Measurements from ENCODE around the gene GPC1. TPM values are rescaled to one million over a fixed set of nuclear protein-coding genes. Genes with fewer than 3 reads are reported as not detected.

Gene GPC1
- total RNA-seq, 1 donor from 2014 or later, result 36.0 TPM

DNA sequence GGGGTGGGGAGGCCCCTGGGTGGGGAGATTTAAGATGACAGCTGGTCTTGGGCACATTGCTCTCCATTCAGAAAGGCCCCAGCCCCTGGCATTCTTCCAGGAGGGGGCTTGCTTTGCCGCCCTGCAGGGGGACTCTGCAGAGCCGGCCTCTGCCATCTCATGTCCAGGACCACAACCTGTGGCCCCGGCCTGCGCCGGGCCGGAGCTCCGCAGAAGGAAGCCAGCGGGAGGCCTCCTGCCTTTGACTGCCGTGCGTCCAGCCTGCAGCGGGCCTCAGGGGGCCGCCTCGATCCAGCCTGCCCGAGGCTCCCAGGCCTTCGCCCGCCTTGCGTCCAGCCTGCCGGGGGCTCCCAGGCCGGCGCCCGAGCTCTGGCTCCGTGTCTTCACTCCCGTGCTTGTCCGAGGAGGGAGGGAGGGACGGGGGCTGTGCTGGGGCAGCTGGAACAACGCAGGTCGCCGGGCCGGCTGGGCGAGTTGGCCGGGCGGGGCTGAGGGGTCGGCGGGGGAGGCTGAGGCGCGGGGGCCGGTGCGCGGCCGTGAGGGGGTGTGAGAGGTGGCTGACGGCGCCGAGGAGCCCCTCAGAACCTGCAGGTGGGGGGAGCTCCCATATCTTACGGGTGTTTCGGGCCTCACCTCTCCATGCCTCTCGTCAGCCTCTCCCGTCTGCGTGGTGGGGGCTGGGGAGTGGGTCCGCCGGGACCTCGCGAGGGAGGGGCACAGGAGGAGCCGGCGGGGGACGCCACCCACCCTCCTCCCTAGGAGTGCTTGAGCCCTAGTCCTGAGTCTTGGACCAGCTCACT, 20.4 kb downstream of the GPC1 start:
- peaks cover 9 to 29% (median 29%) of the 10 kb centered on the region in 3 donors for H3K4me1 ChIP-seq (ENCODE audit: control insufficient read depth in 3 of 3, insufficient read depth in 3 of 3, low read length in 3 of 3)
- peaks cover 0 to 3% (median 0%) of the 10 kb centered on the region in 3 donors for H3K36me3 ChIP-seq (ENCODE audit: control insufficient read depth in 3 of 3, insufficient read depth in 3 of 3, low read length in 3 of 3)
- H3K27me3 ChIP-seq (ENCODE audit: control insufficient read depth in 3 of 3, insufficient read depth in 3 of 3, low read length in 3 of 3), result peaks cover 4 to 7% (median 4%) of the 10 kb centered on the region in 3 donors
- no peak overlapping the region for H3K27ac ChIP-seq (ENCODE audit: low read depth, low read length)
- H3K4me3 ChIP-seq (ENCODE audit: low read length in 3 of 3), result no peak overlapping the region
- H3K9ac ChIP-seq (ENCODE audit: low read depth in 1 of 3, low read length in 3 of 3), result no peak overlapping the region
- H3K9me3 ChIP-seq (ENCODE audit: control insufficient read depth in 3 of 3, low read length in 3 of 3), result no peaks in the 10 kb centered on the region

DNA sequence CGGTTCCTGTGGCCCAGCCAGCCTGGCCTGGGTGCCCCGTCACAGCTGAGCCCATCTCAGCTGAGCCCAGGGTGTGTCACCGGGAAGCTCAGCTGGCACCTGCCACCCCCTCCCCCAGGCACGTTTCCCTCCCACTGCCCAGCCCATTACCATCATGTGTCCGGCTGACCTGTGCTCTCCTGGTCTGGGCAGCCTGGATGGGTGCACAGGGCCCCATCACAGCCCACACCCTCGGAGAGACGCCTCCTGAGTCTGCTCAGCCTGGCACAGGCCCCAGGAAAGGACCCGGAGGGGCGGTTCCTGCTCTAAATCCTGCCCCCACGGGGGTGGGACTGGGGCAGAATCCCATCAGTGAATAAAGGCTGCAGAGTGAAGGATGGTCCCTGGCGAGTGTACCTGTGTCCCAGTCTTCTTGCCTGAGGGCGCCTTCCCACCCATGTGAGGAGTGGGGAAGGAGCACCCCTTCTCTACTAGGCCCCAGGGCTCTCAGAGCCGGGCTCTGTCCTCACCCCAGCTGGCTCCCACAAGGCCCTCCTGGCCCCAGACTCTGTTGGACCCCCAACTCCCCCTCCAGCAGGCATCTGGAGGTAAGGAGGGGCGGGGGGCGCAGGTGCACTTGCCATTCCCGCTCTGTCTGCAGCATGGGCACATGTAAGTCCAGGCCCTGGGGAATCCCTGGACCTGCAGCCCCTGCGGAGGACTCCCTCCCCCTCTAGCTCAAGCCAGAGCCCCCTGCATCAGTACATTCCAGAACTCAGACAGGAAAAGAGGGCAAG, 21.2 kb downstream of the GPC1 start:
- H3K4me3 ChIP-seq (ENCODE audit: low read length in 3 of 3), result no peak overlapping the region
- peak overlapping the region in 1 of 3 donors; percentile 57 for H3K9ac ChIP-seq (ENCODE audit: low read depth in 1 of 3, low read length in 3 of 3)
- H3K27me3 ChIP-seq (ENCODE audit: control insufficient read depth in 3 of 3, insufficient read depth in 3 of 3, low read length in 3 of 3), result peaks cover 2 to 4% (median 4%) of the 10 kb centered on the region in 3 donors
- H3K4me1 ChIP-seq (ENCODE audit: control insufficient read depth in 3 of 3, insufficient read depth in 3 of 3, low read length in 3 of 3), result peaks cover 5 to 21% (median 21%) of the 10 kb centered on the region in 3 donors
- no peak overlapping the region for H3K27ac ChIP-seq (ENCODE audit: low read depth, low read length)
- H3K9me3 ChIP-seq (ENCODE audit: control insufficient read depth in 3 of 3, low read length in 3 of 3), result no peaks in the 10 kb centered on the region
- peaks cover 0 to 3% (median 0%) of the 10 kb centered on the region in 3 donors for H3K36me3 ChIP-seq (ENCODE audit: control insufficient read depth in 3 of 3, insufficient read depth in 3 of 3, low read length in 3 of 3)

DNA sequence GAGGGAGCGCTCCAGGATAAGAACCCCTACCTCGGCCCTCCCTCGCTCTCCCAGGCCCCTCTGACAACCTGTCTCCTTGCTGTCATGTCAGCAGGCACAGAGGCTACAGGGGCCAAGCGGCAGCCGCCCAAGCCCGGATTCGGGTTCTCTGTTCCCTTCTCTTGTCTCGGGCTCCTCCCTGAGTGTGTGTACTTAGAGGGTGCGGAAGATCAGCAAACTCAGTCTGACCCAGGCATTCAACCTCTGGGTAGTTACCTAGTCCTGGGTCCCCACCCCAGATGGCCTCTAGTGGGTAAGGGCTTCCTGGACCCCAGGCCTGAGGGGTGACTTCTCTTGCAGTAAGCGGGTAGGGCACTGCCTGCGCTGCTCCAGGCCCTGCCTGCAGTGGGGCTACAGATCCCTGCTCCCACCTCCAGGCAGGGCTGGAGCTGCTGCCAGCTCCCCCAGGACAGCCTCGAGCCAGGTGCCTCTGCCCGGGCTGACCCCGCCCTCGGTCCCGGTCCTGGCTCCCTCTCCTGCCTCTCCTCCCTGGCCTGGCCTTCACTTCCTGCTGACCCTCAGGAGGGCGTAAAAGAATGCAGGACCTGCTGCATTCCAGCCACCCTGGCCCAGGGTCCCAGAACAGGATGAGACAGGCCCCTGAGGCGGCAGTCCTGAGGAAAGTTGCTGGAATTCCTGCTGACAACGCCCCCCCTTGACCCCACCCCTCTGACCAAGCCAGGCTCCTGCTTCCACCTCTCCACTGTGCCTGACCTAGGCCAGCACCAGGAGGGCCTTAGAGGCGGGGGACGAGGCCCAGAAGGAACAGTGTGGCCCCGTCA, 22.0 kb downstream of the GPC1 start:
- Histone ChIP-seq H3K4me3 (ENCODE audit: low read length in 3 of 3) (no peak overlapping the region), H3K4me1 (ENCODE audit: control insufficient read depth in 3 of 3, insufficient read depth in 3 of 3, low read length in 3 of 3) (peaks cover 0 to 14% (median 13%) of the 10 kb centered on the region in 3 donors), H3K27me3 (ENCODE audit: control insufficient read depth in 3 of 3, insufficient read depth in 3 of 3, low read length in 3 of 3) (peaks cover 0 to 4% (median 4%) of the 10 kb centered on the region in 3 donors), H3K9ac (ENCODE audit: low read depth in 1 of 3, low read length in 3 of 3) (peak overlapping the region in 1 of 3 donors; percentile 57), H3K27ac (ENCODE audit: low read depth, low read length) (no peak overlapping the region), H3K36me3 (ENCODE audit: control insufficient read depth in 3 of 3, insufficient read depth in 3 of 3, low read length in 3 of 3) (peaks cover 0 to 8% (median 1%) of the 10 kb centered on the region in 3 donors), H3K9me3 (ENCODE audit: control insufficient read depth in 3 of 3, low read length in 3 of 3) (no peaks in the 10 kb centered on the region)

DNA sequence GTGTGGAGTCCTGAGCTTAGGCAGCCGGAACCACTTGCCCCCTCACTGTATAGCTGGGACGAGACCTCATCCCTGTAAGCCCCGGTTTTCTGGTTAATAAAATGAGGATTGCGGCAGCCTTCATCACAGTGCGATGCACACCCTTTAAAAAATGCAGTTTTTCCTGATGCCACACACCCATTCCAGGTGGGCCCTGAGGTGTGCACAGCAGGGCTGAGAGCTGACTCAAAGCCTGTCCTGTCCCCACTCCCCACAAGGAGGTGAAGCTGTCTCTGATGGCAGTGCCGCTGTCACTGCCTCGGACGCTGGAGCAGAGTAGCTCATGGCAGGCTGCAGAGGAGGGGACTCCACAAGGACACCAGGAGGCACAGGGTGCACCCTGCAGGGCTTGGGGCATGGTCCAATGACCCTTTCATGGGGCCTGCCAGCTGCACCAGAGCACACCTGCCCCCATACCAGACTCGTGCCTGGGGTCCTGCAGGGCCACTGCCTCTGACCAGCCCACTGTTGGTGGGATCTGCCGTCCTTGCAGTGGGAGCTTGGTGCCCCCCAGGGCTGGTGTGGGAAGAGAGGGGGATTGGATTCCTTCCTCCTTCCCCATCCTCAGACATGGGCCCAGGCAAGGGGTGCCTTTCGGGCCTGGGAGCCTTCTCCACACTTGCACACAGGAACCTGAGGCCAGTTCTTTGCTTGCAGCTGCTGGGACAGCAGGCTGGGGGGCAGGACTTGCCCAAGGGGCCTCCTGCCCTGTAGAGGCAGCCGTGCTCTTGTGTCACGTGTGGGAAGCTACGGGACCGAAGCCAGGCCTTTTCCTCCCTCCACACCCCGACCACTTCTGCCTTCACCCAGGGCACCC, 22.8 kb downstream of the GPC1 start:
- Histone ChIP-seq H3K27ac (ENCODE audit: low read depth, low read length) (no peak overlapping the region), H3K4me1 (ENCODE audit: control insufficient read depth in 3 of 3, insufficient read depth in 3 of 3, low read length in 3 of 3) (peaks cover 0 to 14% (median 13%) of the 10 kb centered on the region in 3 donors), H3K4me3 (ENCODE audit: low read length in 3 of 3) (no peak overlapping the region), H3K36me3 (ENCODE audit: control insufficient read depth in 3 of 3, insufficient read depth in 3 of 3, low read length in 3 of 3) (peaks cover 2 to 12% (median 5%) of the 10 kb centered on the region in 3 donors), H3K9ac (ENCODE audit: low read depth in 1 of 3, low read length in 3 of 3) (no peak overlapping the region), H3K27me3 (ENCODE audit: control insufficient read depth in 3 of 3, insufficient read depth in 3 of 3, low read length in 3 of 3) (peaks cover 0 to 4% (median 4%) of the 10 kb centered on the region in 3 donors), H3K9me3 (ENCODE audit: control insufficient read depth in 3 of 3, low read length in 3 of 3) (no peaks in the 10 kb centered on the region)

DNA sequence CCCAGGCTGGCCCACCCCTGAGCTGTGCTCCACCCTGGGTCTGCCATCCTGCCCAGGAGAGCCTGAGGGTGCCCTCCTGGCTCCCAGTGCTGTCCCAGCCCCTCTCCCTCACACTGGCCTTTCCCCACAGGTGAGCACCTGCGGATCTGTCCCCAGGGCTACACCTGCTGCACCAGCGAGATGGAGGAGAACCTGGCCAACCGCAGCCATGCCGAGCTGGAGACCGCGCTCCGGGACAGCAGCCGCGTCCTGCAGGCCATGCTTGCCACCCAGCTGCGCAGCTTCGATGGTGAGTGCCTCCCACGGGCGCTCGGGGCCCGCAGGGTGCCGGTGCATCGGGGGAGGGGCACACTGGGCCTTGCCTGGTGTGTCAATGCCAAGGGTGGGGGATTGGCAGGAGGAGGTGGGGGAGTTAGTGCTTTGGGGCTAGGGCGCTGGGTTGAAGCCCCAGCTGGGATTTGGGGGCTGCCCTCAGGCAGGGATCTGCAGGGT, 23.5 kb downstream of the GPC1 start:
- H3K4me3 ChIP-seq (ENCODE audit: low read length in 3 of 3), result no peak overlapping the region
- H3K4me1 ChIP-seq (ENCODE audit: control insufficient read depth in 3 of 3, insufficient read depth in 3 of 3, low read length in 3 of 3), result peaks cover 0 to 14% (median 13%) of the 10 kb centered on the region in 3 donors
- peaks cover 6 to 17% (median 10%) of the 10 kb centered on the region in 3 donors for H3K36me3 ChIP-seq (ENCODE audit: control insufficient read depth in 3 of 3, insufficient read depth in 3 of 3, low read length in 3 of 3)
- H3K27me3 ChIP-seq (ENCODE audit: control insufficient read depth in 3 of 3, insufficient read depth in 3 of 3, low read length in 3 of 3), result peaks cover 0 to 4% (median 4%) of the 10 kb centered on the region in 3 donors
- H3K27ac ChIP-seq (ENCODE audit: low read depth, low read length), result no peak overlapping the region
- H3K9me3 ChIP-seq (ENCODE audit: control insufficient read depth in 3 of 3, low read length in 3 of 3), result no peaks in the 10 kb centered on the region
- H3K9ac ChIP-seq (ENCODE audit: low read depth in 1 of 3, low read length in 3 of 3), result no peak overlapping the region

DNA sequence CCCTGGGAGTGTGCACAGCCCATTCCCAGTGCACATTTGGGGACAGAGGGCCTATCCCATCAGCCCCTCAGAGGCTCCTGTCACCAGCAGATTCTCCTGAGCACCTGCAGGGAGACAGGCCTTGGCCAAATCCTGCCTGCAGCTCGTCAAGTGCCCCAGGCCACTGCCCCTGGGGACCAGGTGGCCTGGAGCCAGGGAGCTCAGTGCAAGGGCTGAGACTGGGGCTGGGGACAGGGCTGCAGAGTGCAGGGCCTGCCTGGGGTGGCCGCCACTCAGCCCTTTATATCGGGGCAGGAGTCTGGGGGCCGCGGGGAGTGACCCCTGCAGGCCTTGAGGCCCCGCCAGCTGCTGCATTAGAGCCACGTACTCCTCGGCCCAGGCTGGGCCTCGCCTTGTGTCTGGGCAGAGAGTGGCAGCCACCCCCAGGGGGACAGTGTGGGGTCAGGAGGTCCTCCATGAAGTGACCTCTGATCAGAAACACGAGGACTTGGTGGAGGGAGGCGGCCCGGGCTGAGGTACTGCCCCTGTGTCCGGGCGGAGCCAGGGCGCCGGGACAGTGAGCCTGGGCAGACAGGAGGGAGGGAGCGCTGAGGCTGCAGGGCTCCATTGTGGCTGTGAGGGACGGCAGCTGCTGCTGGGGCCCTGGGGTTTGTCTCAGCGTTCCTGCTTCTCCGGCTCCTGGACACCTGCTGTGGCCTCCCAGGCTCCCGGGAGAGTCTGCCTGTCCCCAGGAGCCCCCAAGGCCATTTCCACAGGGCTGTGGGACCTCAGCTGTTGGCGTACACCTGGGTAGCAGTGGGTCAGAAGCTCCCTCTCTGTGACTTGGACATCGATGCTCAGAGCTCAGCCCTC, 24.2 kb downstream of the GPC1 start:
- H3K27ac ChIP-seq (ENCODE audit: low read depth, low read length), result no peak overlapping the region
- no peak overlapping the region for H3K4me3 ChIP-seq (ENCODE audit: low read length in 3 of 3)
- peaks cover 12 to 24% (median 17%) of the 10 kb centered on the region in 3 donors for H3K36me3 ChIP-seq (ENCODE audit: control insufficient read depth in 3 of 3, insufficient read depth in 3 of 3, low read length in 3 of 3)
- no peaks in the 10 kb centered on the region for H3K9me3 ChIP-seq (ENCODE audit: control insufficient read depth in 3 of 3, low read length in 3 of 3)
- H3K27me3 ChIP-seq (ENCODE audit: control insufficient read depth in 3 of 3, insufficient read depth in 3 of 3, low read length in 3 of 3), result peaks cover 0 to 2% (median 1%) of the 10 kb centered on the region in 3 donors
- no peak overlapping the region for H3K9ac ChIP-seq (ENCODE audit: low read depth in 1 of 3, low read length in 3 of 3)
- peaks cover 0 to 7% (median 6%) of the 10 kb centered on the region in 3 donors for H3K4me1 ChIP-seq (ENCODE audit: control insufficient read depth in 3 of 3, insufficient read depth in 3 of 3, low read length in 3 of 3)

DNA sequence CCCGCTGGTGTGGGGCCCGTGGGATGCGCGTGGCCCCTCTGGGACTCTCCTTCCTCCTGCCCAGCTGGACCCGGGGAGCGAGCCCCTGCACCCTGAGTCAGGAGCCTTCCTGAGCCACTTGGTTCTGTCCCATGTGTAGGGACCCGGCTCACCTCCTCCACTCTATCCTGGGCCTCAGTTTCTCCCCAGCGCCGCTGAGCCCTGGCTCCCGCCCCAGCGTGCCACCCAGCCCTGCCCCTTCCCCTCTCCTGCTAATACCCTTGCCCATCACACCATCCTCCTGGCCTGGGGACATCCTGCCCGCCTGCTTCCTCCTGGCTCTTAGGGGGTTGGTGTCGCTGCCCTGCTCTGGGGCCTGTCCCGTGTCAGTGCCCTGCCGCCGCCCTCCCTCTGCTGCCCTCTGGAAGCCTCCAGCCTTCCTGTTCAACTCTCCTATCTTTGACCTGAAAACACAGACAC, 24.8 kb downstream of the GPC1 start:
- Histone ChIP-seq H3K9me3 (ENCODE audit: control insufficient read depth in 3 of 3, low read length in 3 of 3) (no peaks in the 10 kb centered on the region), H3K9ac (ENCODE audit: low read depth in 1 of 3, low read length in 3 of 3) (no peak overlapping the region), H3K27ac (ENCODE audit: low read depth, low read length) (no peak overlapping the region), H3K4me1 (ENCODE audit: control insufficient read depth in 3 of 3, insufficient read depth in 3 of 3, low read length in 3 of 3) (peaks cover 0 to 2% (median under 1%) of the 10 kb centered on the region in 3 donors), H3K4me3 (ENCODE audit: low read length in 3 of 3) (no peak overlapping the region), H3K36me3 (ENCODE audit: control insufficient read depth in 3 of 3, insufficient read depth in 3 of 3, low read length in 3 of 3) (peaks cover 18 to 29% (median 21%) of the 10 kb centered on the region in 3 donors), H3K27me3 (ENCODE audit: control insufficient read depth in 3 of 3, insufficient read depth in 3 of 3, low read length in 3 of 3) (no peaks in the 10 kb centered on the region)

DNA sequence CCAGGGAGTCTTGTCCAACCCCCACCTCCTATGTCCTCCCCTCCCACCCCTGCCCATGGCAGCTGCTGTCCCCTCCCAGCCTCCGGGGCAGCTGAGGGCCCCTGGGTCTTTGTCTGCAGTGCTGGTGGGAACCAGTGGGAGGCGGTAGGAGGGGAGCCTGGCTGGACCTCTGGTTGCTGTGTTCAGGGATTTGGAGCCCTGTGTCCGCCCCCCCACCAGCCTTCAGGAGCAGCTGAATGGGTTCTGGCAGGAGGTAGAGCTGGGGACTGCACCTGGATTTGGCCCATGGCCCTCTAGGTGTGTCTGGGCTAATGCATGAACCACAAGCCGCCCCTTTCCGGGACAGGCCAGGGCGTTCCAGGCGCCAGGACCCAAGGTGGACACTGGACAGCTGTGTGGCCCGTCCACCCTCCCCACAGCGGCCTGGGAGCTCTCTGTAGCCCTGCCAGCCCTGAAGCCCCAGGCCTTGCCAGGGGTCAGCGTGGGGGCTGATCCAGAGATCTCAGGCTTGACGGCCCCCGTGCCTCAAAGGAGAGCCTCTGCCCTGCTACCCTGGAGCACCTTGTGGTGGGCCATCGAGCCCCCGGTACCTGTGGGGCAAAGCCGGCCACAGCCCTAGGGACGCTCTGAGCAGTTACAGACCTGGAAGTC, 25.4 kb downstream of the GPC1 start:
- no peak overlapping the region for H3K27ac ChIP-seq (ENCODE audit: low read depth, low read length)
- H3K4me3 ChIP-seq (ENCODE audit: low read length in 3 of 3), result no peak overlapping the region
- H3K4me1 ChIP-seq (ENCODE audit: control insufficient read depth in 3 of 3, insufficient read depth in 3 of 3, low read length in 3 of 3), result peaks cover 0 to 2% (median 0%) of the 10 kb centered on the region in 3 donors
- no peaks in the 10 kb centered on the region for H3K9me3 ChIP-seq (ENCODE audit: control insufficient read depth in 3 of 3, low read length in 3 of 3)
- no peak overlapping the region for H3K9ac ChIP-seq (ENCODE audit: low read depth in 1 of 3, low read length in 3 of 3)
- no peaks in the 10 kb centered on the region for H3K27me3 ChIP-seq (ENCODE audit: control insufficient read depth in 3 of 3, insufficient read depth in 3 of 3, low read length in 3 of 3)
- H3K36me3 ChIP-seq (ENCODE audit: control insufficient read depth in 3 of 3, insufficient read depth in 3 of 3, low read length in 3 of 3), result peaks cover 20 to 35% (median 26%) of the 10 kb centered on the region in 3 donors

Measured in skeletal muscle tissue (tissue), 4 donors.